GM21515 (cell line): ENCODE data around the gene DMAC2.
"Not testable (repeated sequence)": the region's sequence is repeated elsewhere in the genome, so short reads cannot be mapped to it uniquely, and the experiment has no call there.

Experiments used
- ATAC-seq: cut with Tn5 transposase; IDR thresholded peaks from one replicate; pipeline ENCODE4 v1.9.1; 2021; ENCODE audit not compliant: unreplicated experiment

DMAC2 gene

DNA sequence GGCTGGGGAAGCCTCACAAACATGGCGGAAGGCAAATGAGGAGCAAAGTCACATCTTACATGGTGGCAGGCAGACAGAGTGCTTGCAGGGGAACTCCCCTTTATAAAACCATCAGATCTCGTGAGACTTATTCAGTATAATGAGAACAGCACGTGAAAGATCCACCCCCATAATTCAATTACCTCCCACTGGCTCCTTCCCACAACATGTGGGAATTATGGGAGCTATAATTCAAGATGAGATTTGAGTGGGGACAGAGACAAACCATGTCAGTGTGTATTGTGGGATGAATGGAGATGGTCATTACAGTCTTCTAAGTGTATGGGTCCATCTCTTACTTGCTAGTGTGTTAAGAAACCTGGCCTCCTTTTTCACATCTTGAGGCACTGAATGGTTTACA is 37.7 kb downstream of the DMAC2 start:
- no peak for ATAC-seq

GRCh38 chr19:41401483-41401882 is 38.2 kb downstream of the DMAC2 start:
- ATAC-seq: no peak

- ATAC-seq: no peak
These were observed 40.2 kb downstream of the DMAC2 start for GRCh38 chr19:41399525-41399924.

- ATAC-seq: no peak
These were observed 40.6 kb downstream of the DMAC2 start for GRCh38 chr19:41399091-41399490.

- ATAC-seq: no peak
These were observed 41.1 kb downstream of the DMAC2 start for GRCh38 chr19:41398598-41398997.

DNA sequence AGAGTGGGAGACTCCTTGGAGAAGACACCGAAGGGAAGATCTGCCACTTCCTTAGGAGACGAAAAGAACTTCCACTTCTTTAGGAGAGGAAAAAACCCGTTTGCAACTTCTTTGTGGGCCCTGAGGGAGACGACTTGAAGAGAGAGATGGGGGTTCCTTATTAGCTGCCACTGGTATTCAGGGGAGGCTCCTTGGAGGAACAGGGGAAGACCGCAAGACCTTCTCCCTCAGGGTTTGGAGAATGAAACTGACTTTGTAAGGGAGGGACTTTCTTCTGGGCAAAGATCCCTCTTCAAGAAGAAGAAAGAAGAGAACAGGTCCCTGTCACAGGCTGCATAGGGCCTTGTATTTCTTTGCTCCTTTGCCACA is 41.7 kb downstream of the DMAC2 start:
- ATAC-seq: no peak

GRCh38 chr19:41397086-41398049 is 42.3 kb downstream of the DMAC2 start, which contains the start of the genes BCKDHA and EXOSC5:
Gene BCKDHA (plus strand): TSS chr19:41397818. CDS start chr19:41397828, 10 bp downstream.
Gene EXOSC5 (minus strand): TSS chr19:41397359. CDS start chr19:41397328, 31 bp downstream.
- ATAC-seq: peak; percentile 87

DNA sequence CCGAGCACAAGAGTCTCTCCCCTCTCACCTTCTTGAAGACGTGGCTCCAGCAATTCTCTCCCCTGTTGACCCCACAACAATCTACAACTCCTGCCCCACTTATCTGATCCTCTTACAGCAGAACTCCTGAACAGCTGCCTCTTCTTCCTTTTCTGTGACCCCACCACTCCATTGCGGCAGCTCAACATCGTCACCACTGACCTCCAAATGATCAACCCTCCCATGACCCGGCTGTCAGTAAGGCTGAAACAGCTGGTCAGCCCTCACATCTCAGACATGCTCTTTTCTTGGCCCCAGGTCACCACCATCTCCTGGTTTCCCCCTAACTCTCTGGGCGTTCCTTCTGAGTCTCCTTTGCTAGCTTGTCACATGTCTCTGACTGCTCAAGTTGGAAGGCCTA is 44.4 kb downstream of the DMAC2 start:
- no peak for ATAC-seq

- no peak for ATAC-seq
These were observed 46.9 kb downstream of the DMAC2 start for GRCh38 chr19:41392775-41393174.

DNA sequence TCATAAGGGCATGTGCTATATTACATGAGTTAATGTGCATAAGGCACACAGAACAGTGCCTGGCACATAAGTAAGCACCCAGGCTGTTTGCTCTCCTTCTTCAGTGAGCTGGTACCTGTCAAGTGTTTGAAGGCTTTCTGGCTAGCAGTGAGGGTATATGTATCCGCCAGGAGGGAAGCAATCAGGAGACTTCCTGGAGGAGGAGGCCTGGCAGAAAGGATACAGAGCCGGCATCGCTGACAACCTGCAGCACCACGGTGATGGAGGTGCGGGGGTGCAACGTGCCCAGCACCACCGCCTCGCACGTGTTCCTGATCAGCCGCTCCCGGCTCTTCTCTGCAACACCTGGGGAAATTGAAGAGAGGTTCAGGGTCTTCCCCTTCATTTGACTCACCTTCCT is 48.1 kb downstream of the DMAC2 start:
- ATAC-seq: no peak

GRCh38 chr19:41386442-41386841 is 53.3 kb downstream of the DMAC2 start:
- ATAC-seq: no peak

DNA sequence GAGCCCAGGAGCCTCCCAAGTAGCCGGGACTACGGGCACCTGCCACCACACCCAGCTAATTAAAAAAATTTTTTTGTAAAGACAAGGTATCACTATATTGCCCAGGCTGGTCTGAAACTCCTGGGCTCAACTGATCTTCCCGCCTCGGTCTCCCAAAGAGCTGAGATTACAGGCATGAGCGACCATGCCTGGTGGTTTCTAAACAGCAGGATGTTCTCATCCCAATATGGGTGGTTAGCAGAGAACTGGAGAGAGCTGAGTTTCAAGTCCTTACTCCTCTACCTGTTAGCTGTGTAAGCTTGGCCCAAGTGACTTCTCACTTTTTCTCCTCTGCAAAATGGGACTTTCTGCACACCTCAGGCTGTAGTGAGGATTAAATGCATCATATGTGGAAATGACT is 55.4 kb downstream of the DMAC2 start:
- no peak for ATAC-seq

GRCh38 chr19:41381536-41381935 is 58.2 kb downstream of the DMAC2 start:
- ATAC-seq: not testable (repeated sequence)
